ENCODE results near the gene PAH. TPM values are rescaled to one million over a fixed set of nuclear protein-coding genes. Genes with fewer than 3 reads are reported as not detected.

PAH gene
- total and polyA plus RNA-seq, 2 of the 13 experiments (the other 11 are each of a cell fraction or from before 2014, with no cell fraction given): 192 to 451 TPM

DNA sequence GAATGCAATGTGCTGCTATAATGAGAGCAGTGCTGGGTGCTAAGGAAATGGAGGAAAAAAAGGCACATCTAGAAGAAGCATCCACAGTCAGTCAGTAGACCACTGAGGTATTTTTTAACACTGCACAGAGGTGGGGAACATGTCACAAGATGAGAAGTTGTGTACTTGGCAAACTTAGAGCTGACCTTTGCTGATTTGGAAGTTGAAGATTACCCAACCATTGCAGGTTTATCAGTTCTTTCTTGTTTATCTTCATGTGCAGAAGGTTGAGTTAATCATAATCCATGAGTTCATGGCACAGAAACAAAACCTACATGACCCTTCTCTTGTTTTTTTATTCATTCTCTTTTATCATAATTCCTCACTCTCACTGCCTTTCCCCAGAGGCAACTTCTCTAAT lies 3.2 kb upstream of the PAH start (continued):
- TF ChIP-seq RFXAP (CRISPR knock-in tag; IDR thresholded peaks at IDR 0.05; ENCODE audit: borderline replicate concordance): peak; percentile 79
- TF ChIP-seq POGZ (CRISPR knock-in tag; IDR thresholded peaks at IDR 0.05): peak; percentile 72
- TF ChIP-seq RXRB (CRISPR knock-in tag; IDR thresholded peaks at IDR 0.05; ENCODE audit: borderline replicate concordance): peak; percentile 96
- TF ChIP-seq GATAD1 (CRISPR knock-in tag; IDR thresholded peaks at IDR 0.05): no peak
- peak; percentile 58; the same call in 1 of the 2 replicates for TF ChIP-seq KDM4B (CRISPR knock-in tag; IDR thresholded peaks at IDR 0.05)
- peak; percentile 67 for TF ChIP-seq FOXA1 (IDR thresholded peaks at IDR 0.05)
- peak; percentile 96 for TF ChIP-seq FOXA1 (CRISPR knock-in tag; IDR thresholded peaks at IDR 0.05)
- TF ChIP-seq ISL2 (CRISPR knock-in tag; IDR thresholded peaks at IDR 0.05): peak; percentile 99
- no peak for TF ChIP-seq ZBTB1 (CRISPR knock-in tag; IDR thresholded peaks at IDR 0.05; ENCODE audit: borderline replicate concordance)
- TF ChIP-seq NKX3-1 (CRISPR knock-in tag; IDR thresholded peaks at IDR 0.05): peak; percentile 63; the same call in 1 of the 2 replicates
- no peak for TF ChIP-seq ZNF841 (CRISPR knock-in tag; IDR thresholded peaks at IDR 0.05; ENCODE audit: borderline replicate concordance)
- TF ChIP-seq, protein P1, sequence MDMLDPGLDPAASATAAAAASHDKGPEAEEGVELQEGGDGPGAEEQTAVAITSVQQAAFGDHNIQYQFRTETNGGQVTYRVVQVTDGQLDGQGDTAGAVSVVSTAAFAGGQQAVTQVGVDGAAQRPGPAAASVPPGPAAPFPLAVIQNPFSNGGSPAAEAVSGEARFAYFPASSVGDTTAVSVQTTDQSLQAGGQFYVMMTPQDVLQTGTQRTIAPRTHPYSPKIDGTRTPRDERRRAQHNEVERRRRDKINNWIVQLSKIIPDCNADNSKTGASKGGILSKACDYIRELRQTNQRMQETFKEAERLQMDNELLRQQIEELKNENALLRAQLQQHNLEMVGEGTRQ (IDR thresholded peaks at IDR 0.05; ENCODE audit: low read depth, low read length): no peak
- TF ChIP-seq, protein P1 (CRISPR knock-in tag; IDR thresholded peaks at IDR 0.05; ENCODE audit: borderline replicate concordance): no peak
- TF ChIP-seq ZNF772 (CRISPR knock-in tag; IDR thresholded peaks at IDR 0.05): peak; percentile 46; the same call in 1 of the 2 replicates
- 0 out of 2 replicates have a peak, but pooled peaks have one; percentile 67 for TF ChIP-seq NCOA1 (CRISPR knock-in tag; IDR thresholded peaks at IDR 0.05)
- no peak for TF ChIP-seq GABPA (IDR thresholded peaks at IDR 0.05; ENCODE audit: low read depth, low read length)
- peak; percentile 59; the same call in 1 of the 2 replicates for TF ChIP-seq GABPA (CRISPR knock-in tag; IDR thresholded peaks at IDR 0.05; ENCODE audit: low read depth)
- TF ChIP-seq SMAD3 (CRISPR knock-in tag; IDR thresholded peaks at IDR 0.05): peak; percentile 95
- no peak for TF ChIP-seq ZNF792 (CRISPR knock-in tag; IDR thresholded peaks at IDR 0.05)
- TF ChIP-seq NCOA2 (CRISPR knock-in tag; IDR thresholded peaks at IDR 0.05): peak; percentile 99
- TF ChIP-seq, protein P2, sequence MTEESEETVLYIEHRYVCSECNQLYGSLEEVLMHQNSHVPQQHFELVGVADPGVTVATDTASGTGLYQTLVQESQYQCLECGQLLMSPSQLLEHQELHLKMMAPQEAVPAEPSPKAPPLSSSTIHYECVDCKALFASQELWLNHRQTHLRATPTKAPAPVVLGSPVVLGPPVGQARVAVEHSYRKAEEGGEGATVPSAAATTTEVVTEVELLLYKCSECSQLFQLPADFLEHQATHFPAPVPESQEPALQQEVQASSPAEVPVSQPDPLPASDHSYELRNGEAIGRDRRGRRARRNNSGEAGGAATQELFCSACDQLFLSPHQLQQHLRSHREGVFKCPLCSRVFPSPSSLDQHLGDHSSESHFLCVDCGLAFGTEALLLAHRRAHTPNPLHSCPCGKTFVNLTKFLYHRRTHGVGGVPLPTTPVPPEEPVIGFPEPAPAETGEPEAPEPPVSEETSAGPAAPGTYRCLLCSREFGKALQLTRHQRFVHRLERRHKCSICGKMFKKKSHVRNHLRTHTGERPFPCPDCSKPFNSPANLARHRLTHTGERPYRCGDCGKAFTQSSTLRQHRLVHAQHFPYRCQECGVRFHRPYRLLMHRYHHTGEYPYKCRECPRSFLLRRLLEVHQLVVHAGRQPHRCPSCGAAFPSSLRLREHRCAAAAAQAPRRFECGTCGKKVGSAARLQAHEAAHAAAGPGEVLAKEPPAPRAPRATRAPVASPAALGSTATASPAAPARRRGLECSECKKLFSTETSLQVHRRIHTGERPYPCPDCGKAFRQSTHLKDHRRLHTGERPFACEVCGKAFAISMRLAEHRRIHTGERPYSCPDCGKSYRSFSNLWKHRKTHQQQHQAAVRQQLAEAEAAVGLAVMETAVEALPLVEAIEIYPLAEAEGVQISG (CRISPR knock-in tag; IDR thresholded peaks at IDR 0.05): peak; percentile 49; the same call in 1 of the 2 replicates
- no peak for TF ChIP-seq CCDC6 (CRISPR knock-in tag; IDR thresholded peaks at IDR 0.05)
- TF ChIP-seq PPARG (CRISPR knock-in tag; conservative IDR thresholded peaks at IDR 0.05): peak; percentile 93
- TF ChIP-seq RFX3 (CRISPR knock-in tag; IDR thresholded peaks at IDR 0.05): no peak
- TF ChIP-seq, protein P3, sequence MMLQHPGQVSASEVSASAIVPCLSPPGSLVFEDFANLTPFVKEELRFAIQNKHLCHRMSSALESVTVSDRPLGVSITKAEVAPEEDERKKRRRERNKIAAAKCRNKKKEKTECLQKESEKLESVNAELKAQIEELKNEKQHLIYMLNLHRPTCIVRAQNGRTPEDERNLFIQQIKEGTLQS (CRISPR knock-in tag; IDR thresholded peaks at IDR 0.05): 0 out of 2 replicates have a peak, but pooled peaks have one; percentile 48
- TF ChIP-seq SRSF9 (IDR thresholded peaks at IDR 0.05; ENCODE audit: borderline replicate concordance, insufficient read depth, low read depth, low read length, poor library complexity, severe bottlenecking): no peak
- peak; percentile 76; the same call in 1 of the 2 replicates for TF ChIP-seq ZNF510 (CRISPR knock-in tag; IDR thresholded peaks at IDR 0.05; ENCODE audit: low read depth)
- peak; percentile 91 for TF ChIP-seq CEBPB (IDR thresholded peaks at IDR 0.05; ENCODE audit: borderline replicate concordance, low read depth, low read length)
- peak; percentile 43; the same call in 1 of the 3 replicates for TF ChIP-seq MXI1 (IDR thresholded peaks at IDR 0.05; ENCODE audit: borderline replicate concordance, low read depth, low read length)

Measured in HepG2 (cell line).